ENCODE results near the gene CC2D2A. TPM values are rescaled to one million over a fixed set of nuclear protein-coding genes. Genes with fewer than 3 reads are reported as not detected.

The CC2D2A gene
- total and polyA plus RNA-seq, 2 donors from 2014 or later, result 26.7 to 51.2 TPM

DNA sequence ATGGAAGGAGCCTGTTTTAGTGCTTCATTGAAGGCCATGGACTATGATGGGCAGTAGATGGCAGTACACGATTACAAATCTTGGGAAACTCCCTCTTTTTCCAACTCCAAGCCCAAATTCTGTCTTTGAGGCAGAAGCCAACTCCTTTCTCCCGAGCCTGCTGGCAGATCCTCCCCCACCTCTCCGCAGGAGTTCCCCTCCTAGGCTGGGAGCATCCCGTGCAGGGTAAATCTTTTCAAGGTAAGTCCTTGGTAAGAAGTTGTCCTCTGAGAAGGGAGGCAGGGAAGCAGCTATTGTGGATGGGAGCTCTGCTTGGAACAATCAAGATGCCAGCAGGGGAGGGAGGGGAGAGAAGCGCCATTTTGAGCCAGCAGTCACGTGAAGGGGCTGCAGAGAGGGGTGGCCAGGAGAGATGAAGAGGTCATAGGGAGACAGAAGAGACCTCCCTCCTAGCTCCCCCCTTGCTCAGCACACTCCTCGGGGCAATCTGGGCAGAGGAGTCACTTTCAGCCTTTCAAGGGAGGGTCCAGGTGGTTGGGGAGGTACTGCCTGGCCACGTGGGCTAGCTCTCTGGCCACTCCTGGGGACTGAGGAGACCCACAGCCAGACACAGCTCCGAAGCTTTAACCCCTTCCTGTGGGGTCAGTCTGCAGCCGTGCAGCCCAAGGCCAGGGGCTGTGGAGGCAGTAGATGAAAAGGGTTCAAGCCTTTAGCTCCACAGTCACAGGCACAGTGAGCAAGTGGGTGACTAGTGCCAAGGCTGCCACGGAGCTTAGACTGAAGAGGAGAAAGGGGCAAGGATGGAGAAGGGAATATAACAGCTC lies 9.6 kb downstream of the CC2D2A start:
- no peak for FAIRE-seq
- peak overlapping the region; percentile 59 to 87 (median 75) for H3K4me3 ChIP-seq (ENCODE audit: low read length in 3 of 3)

DNA sequence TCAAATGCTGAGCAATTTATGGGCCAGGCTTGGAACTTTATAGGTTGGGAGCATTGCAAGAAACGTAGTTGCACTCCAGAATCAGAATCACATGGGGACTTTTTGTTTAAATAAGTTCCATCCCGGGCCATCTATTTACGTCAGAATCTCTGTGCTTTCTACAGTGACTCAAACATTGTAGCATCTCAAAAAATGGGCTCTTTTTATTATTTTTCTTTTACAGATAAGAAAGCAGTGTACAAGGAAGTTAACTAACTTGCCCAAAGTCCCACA lies 10.2 kb downstream of the CC2D2A start:
- peak overlapping the region; percentile 44 to 74 for H3K27ac ChIP-seq (ENCODE audit: low read depth in 2 of 2, low read length in 2 of 2)
- H3K9me3 ChIP-seq (ENCODE audit: control insufficient read depth in 2 of 3, insufficient read depth in 1 of 3, low read length in 3 of 3), result no peaks in the 10 kb centered on the region
- TF ChIP-seq, protein P1, sequence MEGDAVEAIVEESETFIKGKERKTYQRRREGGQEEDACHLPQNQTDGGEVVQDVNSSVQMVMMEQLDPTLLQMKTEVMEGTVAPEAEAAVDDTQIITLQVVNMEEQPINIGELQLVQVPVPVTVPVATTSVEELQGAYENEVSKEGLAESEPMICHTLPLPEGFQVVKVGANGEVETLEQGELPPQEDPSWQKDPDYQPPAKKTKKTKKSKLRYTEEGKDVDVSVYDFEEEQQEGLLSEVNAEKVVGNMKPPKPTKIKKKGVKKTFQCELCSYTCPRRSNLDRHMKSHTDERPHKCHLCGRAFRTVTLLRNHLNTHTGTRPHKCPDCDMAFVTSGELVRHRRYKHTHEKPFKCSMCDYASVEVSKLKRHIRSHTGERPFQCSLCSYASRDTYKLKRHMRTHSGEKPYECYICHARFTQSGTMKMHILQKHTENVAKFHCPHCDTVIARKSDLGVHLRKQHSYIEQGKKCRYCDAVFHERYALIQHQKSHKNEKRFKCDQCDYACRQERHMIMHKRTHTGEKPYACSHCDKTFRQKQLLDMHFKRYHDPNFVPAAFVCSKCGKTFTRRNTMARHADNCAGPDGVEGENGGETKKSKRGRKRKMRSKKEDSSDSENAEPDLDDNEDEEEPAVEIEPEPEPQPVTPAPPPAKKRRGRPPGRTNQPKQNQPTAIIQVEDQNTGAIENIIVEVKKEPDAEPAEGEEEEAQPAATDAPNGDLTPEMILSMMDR (IDR thresholded peaks at IDR 0.05; ENCODE audit: borderline replicate concordance, extremely low read depth, insufficient read depth), result no peak
- peaks cover 0 to 4% (median 3%) of the 10 kb centered on the region in 3 donors for H3K36me3 ChIP-seq (ENCODE audit: control insufficient read depth in 2 of 3, insufficient read depth in 3 of 3, low read length in 3 of 3)
- FAIRE-seq (no peak), DNase-seq (no peak)
- no peaks in the 10 kb centered on the region for H3K27me3 ChIP-seq (ENCODE audit: control insufficient read depth, insufficient read depth, low read length)
- H3K4me1 ChIP-seq (ENCODE audit: control insufficient read depth in 2 of 3, insufficient read depth in 2 of 3, low read depth in 1 of 3, low read length in 3 of 3), result peaks cover 0 to 14% (median 10%) of the 10 kb centered on the region in 3 donors
- peak overlapping the region in 1 of 3 donors; percentile 82 for H3K9ac ChIP-seq (ENCODE audit: low read length in 3 of 3)
- intact Hi-C loops (cut with DNase I), result no loop called here
- peak overlapping the region; percentile 59 to 87 (median 75) for H3K4me3 ChIP-seq (ENCODE audit: low read length in 3 of 3)

More for the DNA sequence above, 9.6 kb downstream of the CC2D2A start:
- Histone ChIP-seq H3K9me3 (ENCODE audit: control insufficient read depth in 2 of 3, insufficient read depth in 1 of 3, low read length in 3 of 3) (no peaks in the 10 kb centered on the region), H3K36me3 (ENCODE audit: control insufficient read depth in 2 of 3, insufficient read depth in 3 of 3, low read length in 3 of 3) (peaks cover 0 to 4% (median 3%) of the 10 kb centered on the region in 3 donors), H3K9ac (ENCODE audit: low read length in 3 of 3) (peak overlapping the region; percentile 22 to 82 (median 57)), H3K27me3 (ENCODE audit: control insufficient read depth, insufficient read depth, low read length) (no peaks in the 10 kb centered on the region), H3K4me1 (ENCODE audit: control insufficient read depth in 2 of 3, insufficient read depth in 2 of 3, low read depth in 1 of 3, low read length in 3 of 3) (peaks cover 0 to 14% (median 10%) of the 10 kb centered on the region in 3 donors), H3K27ac (ENCODE audit: low read depth in 2 of 2, low read length in 2 of 2) (peak overlapping the region; percentile 44 to 74)
- peak; percentile 68 to 96 (median 90) for DNase-seq
- TF ChIP-seq, protein P1 (IDR thresholded peaks at IDR 0.05; ENCODE audit: borderline replicate concordance, extremely low read depth, insufficient read depth), result peak; percentile 66
- intact Hi-C loops (cut with DNase I), result no loop called here

DNA sequence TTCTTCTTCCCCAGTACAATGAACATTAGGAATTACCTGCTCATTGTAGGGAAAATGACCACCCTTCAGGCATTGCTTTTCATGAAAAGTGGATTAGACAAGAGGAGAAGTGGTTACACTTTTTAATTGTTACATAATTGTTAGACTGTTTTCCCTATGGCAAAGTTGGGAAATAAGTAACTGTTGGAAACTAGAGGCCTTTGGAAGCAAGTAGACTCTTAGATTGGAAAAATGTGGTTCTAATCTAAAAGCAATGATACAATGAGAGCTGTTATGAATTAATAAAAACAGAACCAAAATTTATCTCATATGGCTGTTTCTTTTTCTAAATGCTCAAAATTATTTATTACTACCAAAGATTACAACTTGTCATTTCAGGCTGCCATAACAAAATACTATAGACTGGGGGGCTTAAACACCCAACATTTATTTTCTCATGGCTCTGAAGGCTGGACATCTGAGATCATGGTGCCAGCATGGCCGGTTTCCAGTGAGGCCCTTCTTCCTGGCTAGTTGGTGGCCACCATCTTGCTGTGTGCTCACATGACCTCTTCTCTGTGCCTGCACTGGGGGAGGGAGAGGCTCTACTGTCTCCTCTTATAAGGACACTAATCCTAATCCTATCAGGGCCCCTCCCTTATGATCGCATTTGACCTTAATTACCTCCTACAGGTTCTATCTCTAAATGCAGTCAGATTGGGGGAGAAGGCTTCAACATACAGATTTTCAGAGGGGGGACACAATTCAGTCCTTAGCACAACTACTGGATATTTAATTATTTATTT lies 12.5 kb downstream of the CC2D2A start:
- Histone ChIP-seq H3K9me3 (ENCODE audit: control insufficient read depth in 2 of 3, insufficient read depth in 1 of 3, low read length in 3 of 3) (peaks cover 0 to 2% (median 0%) of the 10 kb centered on the region in 3 donors), H3K27ac (ENCODE audit: low read depth in 2 of 2, low read length in 2 of 2) (no peak overlapping the region), H3K36me3 (ENCODE audit: control insufficient read depth in 2 of 3, insufficient read depth in 3 of 3, low read length in 3 of 3) (peaks cover 2 to 4% (median 3%) of the 10 kb centered on the region in 3 donors), H3K4me3 (ENCODE audit: low read length in 3 of 3) (no peak overlapping the region), H3K4me1 (ENCODE audit: control insufficient read depth in 2 of 3, insufficient read depth in 2 of 3, low read depth in 1 of 3, low read length in 3 of 3) (peaks cover 0 to 12% (median 10%) of the 10 kb centered on the region in 3 donors), H3K27me3 (ENCODE audit: control insufficient read depth, insufficient read depth, low read length) (no peaks in the 10 kb centered on the region), H3K9ac (ENCODE audit: low read length in 3 of 3) (no peak overlapping the region)
- intact Hi-C loops (cut with DNase I), result no loop called here
- FAIRE-seq (no peak), DNase-seq (no peak)
- TF ChIP-seq, protein P1 (IDR thresholded peaks at IDR 0.05; ENCODE audit: borderline replicate concordance, extremely low read depth, insufficient read depth), result no peak

Data from kidney (tissue), 14 donors.